ENCODE data around the gene KCNJ14.

Gene KCNJ14

DNA sequence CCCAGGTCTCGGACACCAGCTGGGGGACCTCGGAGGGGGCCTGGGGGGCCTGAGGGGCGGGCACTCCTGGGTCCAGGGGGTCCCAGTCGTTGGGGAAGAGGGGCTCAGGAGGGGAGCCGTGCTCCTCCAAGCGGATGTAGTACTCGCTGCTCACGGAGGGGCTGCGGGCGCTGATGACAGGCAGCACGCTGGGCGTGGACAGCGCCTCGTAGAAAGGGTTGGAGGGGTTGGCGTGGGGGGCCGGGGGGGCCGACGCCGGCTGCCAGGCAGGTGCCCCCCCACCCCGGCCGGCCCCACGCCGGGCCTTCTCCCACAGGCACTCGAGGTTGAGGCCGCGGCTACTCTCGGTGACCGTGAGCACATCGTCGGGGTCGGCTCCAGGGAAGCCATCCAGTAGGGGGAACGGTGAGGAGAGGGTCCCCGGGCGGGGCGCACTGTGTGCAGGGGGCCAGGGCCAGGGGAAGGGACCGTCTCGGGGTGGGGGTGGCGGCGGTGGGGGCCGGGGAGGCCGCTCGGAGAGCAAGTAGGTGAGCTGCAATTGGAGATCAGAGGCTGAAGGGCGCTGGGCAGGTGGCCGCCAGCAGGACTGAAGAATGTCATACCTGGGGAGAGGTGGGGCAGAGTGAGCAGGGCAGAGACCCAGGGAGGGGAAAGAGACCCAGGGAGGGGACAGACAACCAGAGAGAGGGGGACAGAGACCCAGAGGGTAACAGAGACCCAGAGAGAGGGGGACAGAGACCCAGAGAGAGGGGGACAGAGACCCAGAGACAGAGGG, 44.1 kb downstream of the KCNJ14 start:
- no peak for TF ChIP-seq CTCF (IDR thresholded peaks at IDR 0.05; ENCODE audit: low read depth, low read length, missing control alignments)
- in situ Hi-C loops (cut with HindIII; ENCODE audit: low pct_ligation_motif_present, low sequenced_read_pairs) = no loop called here
- no peak overlapping the region for H3K27ac ChIP-seq
- no peaks in the 10 kb centered on the region for H3K36me3 ChIP-seq (replicated peaks)
- no peak for DNase-seq
- peaks cover 37% of the 10 kb centered on the region for H3K27me3 ChIP-seq (replicated peaks)
- no peak overlapping the region for H3K4me3 ChIP-seq (ENCODE audit: low read depth, low read length)

- no peak for TF ChIP-seq CTCF (IDR thresholded peaks at IDR 0.05; ENCODE audit: low read depth, low read length, missing control alignments)
Observed at GRCh38 chr19:48500830-48501493, 45.6 kb downstream of the KCNJ14 start.

GRCh38 chr19:48501494-48502349, 46.3 kb downstream of the KCNJ14 start:
- Histone ChIP-seq H3K4me3 (ENCODE audit: low read depth, low read length) (no peak overlapping the region), H3K27ac (no peak overlapping the region), H3K36me3 (replicated peaks) (no peaks in the 10 kb centered on the region), H3K27me3 (replicated peaks) (peaks cover 37% of the 10 kb centered on the region)
- in situ Hi-C loops (cut with HindIII; ENCODE audit: low pct_ligation_motif_present, low sequenced_read_pairs) = no loop called here
- DNase-seq = no peak
- TF ChIP-seq CTCF (IDR thresholded peaks at IDR 0.05; ENCODE audit: low read depth, low read length, missing control alignments) = no peak

More at GRCh38 chr19:48500830-48501493, 45.6 kb downstream of the KCNJ14 start:
- in situ Hi-C loops (cut with HindIII; ENCODE audit: low pct_ligation_motif_present, low sequenced_read_pairs) = no loop called here
- H3K27me3 ChIP-seq (replicated peaks) = peaks cover 37% of the 10 kb centered on the region
- DNase-seq = no peak
- no peaks in the 10 kb centered on the region for H3K36me3 ChIP-seq (replicated peaks)
- H3K27ac ChIP-seq = no peak overlapping the region
- no peak overlapping the region for H3K4me3 ChIP-seq (ENCODE audit: low read depth, low read length)

DNA sequence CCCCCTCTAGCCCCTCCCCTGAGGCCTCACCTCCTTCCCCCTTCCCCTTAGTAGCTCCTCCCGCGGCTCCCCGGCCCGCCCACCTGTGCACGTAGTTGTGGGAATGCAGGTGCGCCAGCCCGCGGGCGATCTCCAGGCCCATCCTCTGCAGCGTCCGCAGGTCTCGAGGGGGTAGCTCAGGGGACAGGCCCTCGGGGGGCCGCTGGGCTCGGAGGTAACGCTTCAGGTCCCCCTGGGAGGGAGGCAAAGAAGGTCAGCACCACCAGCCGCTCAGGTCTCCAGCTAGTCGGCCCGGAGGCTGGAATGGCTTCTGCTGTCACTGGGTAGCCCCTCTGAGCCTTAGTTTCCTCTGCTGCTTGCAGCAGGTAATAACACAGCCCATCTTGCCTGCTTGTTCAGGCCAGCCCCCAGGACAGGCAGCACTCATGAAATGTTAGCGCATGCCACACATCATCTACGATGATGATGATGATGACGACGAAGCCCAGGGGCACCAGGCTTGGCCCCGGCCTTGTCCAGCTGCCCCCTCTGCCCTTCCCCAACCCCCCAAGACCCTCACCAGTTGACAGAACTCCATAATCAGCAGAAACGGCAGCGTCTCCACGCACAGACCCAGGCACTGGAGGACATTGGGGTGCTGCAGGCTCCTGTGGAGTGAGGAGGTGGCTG, 47.1 kb downstream of the KCNJ14 start:
- Histone ChIP-seq H3K36me3 (replicated peaks) (no peaks in the 10 kb centered on the region), H3K4me3 (ENCODE audit: low read depth, low read length) (no peak overlapping the region), H3K27me3 (replicated peaks) (peaks cover 29% of the 10 kb centered on the region), H3K27ac (no peak overlapping the region)
- DNase-seq = no peak
- in situ Hi-C loops (cut with HindIII; ENCODE audit: low pct_ligation_motif_present, low sequenced_read_pairs) = no loop called here
- TF ChIP-seq CTCF (IDR thresholded peaks at IDR 0.05; ENCODE audit: low read depth, low read length, missing control alignments) = no peak

DNA sequence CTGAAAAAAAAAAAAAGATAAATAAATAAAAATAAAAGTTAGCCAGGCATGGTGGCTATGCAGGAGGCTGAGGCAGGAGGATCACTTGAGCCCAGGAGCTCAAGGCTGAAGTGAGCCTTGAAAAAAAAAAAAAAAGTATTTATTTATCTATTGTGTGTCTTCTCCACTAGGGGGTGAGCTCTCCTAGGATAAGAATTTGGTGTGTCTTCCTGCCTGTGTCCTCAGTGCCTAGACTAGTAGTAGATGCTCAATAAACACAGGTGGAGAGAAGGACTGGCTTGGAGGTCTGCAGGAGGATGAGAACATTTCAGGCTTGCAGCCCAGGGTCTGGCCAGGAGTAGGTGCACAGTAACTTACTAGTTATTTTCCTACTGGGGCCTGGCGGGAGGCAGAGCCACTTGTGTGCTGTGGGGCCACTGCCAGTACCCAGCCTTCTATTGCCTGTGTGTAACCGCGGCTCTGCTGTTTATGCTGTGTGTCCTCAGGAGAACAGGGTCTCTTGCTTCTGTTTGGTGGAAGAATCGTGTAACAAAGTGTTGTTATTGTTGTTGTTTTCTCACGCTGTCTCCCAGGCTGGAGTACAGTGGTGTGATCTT, 50.9 kb downstream of the KCNJ14 start:
- Histone ChIP-seq H3K4me3 (ENCODE audit: low read depth, low read length) (no peak overlapping the region), H3K27ac (no peak overlapping the region), H3K27me3 (replicated peaks) (peaks cover 9% of the 10 kb centered on the region), H3K36me3 (replicated peaks) (no peaks in the 10 kb centered on the region)
- in situ Hi-C loops (cut with HindIII; ENCODE audit: low pct_ligation_motif_present, low sequenced_read_pairs) = no loop called here
- no peak for DNase-seq
- TF ChIP-seq CTCF (IDR thresholded peaks at IDR 0.05; ENCODE audit: low read depth, low read length, missing control alignments) = peak; percentile 65
